HG02759 (cell line): ENCODE measurements around the gene ARRDC2.
"Not testable (repeated sequence)": the region's sequence is repeated elsewhere in the genome, so short reads cannot be mapped to it uniquely, and the experiment has no call there.

Experiments
- ATAC-seq: cut with Tn5 transposase; IDR thresholded peaks from one replicate; pipeline ENCODE4 v1.9.1; 2021; ENCODE audit warnings: mild to moderate bottlenecking, moderate library complexity; ENCODE audit not compliant: unreplicated experiment

ARRDC2 gene

DNA sequence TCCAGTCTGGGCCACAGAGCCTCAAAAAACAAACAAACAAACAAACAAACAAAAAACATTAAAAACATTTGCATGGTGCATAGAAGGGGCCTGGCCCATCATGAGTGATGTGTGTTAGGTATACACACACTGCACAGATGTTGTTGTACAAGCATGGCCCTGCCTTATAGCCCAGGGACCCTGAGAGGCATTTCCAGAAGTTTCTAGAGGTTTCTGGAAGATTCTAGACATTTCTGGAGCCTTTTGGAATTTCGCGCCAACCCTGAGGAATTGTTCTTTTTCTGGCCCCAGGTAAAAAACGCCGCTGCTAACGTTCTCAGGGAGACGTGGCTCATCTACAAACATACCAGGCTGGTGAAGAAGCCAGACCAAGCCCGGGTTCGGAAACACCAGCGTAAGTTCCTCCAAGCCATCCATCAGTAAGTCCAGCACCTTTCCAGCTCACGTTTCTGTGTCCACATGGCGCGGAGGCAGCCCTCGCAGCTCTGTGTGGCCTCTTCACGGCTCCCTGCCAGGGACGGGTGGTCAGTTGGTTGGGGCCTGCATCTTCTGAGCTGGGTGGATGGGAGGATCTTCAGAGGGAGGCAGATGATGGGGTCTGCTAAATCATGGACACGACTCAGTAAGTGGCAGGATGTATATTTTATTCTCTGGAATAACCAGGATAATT lies 18.4 kb upstream of the ARRDC2 start:
- ATAC-seq, result no peak

DNA sequence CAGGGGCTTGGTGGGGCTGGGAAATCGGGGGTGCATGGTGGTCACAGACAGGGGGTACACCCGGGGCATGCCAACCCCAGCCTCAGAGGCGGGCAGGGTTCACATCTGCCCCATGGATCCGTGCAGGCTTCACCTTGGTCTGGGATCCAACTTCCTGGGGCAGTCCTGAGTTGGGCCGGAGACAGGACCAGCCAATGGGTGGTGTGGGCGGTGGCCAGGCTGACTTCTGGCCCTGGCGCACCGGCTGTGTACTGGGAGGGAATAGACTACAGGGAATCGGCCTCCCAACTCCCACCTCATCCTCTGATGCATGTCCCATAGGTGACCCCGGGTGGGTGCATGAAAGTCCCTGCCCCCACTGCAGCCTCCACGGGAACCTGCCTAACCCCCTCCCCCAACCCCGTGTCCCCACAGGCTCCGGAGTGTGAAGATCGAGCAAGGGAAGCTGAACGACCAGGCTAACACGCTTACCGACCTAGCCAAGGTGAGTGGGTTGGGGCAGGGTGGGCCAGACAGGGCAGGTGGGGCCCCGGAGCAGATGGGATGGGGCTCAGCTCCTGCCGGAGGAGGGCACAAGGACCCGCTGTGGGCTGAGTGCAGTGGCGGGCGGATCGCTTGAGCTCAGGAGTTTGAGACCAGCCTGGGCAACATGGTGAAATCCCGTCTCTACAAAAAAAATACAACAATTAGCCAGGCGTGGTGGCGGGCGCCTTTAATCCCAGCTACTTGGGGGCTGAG lies 14.7 kb upstream of the ARRDC2 start:
- ATAC-seq, result no peak

DNA sequence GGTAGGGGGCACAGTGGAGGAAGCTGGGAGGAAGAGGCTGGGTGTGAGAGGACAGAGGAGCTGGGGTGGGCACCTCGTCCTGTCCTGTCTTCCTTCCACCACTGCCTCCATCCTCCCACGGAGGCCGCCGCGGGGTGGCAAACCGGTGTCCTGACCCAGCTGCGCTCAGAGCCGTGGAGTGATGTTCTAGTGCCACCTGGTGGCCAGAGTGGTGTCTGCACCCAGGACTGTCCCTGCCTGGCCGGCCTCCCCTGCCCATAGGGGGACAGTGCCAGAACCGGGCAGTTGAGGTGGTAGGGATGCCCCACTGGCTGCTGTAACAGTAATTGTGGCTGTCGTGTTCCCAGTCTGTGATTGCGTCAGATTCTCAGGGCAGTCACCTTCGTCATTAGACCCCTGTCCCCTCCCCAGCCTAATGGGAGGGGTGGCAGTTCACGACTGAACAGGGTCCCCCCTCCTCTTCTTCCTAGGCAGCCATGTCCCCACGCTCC lies 11.1 kb upstream of the ARRDC2 start:
- ATAC-seq, result peak; percentile 48

DNA sequence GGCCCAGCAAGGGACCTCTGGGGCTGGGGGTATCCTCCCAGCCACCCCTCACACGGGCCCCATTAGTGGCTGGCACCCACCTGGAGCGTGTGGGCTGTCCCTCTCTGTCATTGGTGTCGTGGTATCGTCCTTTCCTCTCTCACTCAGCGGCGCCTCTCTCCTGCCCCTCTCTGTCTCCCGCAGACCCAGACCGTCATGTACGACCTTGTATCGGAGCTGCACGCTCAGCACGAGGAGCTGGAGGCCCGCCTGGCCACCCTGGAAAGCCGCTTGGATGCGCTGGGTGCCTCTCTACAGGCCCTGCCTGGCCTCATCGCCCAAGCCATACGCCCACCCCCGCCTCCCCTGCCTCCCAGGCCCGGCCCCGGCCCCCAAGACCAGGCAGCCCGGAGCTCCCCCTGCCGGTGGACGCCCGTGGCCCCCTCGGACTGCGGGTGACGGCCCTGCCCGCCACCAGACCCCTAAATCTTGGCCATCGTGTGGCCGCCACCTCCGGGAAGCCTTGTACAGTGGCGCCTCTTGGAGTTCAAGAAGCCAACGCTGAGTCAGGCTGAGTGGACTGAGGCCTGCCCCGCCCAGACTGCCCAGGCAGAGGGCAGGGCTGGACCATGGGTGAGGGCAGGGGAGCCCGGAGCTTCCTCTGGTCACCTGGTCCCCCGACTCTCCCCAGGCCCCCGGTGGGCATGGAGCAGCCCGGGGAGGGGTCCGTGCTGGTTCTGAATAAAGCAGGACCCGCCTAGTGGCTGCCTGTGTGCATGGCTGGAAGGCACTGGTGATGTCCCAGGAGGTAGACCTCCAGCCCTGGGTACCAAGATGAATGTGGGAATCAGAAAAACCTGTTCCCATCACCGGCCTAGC lies 9.8 kb upstream of the ARRDC2 start:
- no peak for ATAC-seq

DNA sequence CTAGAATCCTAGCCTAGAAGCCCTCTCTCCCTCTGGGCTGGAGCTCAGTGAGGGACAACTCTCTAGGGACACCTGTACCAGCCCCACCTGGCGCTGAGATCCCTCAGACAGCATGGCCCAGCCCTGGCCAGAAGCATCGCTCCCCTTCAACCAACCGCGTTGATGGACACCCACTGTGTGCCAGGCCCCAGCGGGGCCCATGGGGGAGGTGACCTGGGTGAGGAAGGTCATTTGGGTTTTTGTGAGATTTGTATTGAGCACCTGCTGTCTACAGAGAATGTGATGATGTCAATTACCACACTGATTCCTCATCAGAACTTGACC lies 9.2 kb upstream of the ARRDC2 start:
- ATAC-seq, result no peak

DNA sequence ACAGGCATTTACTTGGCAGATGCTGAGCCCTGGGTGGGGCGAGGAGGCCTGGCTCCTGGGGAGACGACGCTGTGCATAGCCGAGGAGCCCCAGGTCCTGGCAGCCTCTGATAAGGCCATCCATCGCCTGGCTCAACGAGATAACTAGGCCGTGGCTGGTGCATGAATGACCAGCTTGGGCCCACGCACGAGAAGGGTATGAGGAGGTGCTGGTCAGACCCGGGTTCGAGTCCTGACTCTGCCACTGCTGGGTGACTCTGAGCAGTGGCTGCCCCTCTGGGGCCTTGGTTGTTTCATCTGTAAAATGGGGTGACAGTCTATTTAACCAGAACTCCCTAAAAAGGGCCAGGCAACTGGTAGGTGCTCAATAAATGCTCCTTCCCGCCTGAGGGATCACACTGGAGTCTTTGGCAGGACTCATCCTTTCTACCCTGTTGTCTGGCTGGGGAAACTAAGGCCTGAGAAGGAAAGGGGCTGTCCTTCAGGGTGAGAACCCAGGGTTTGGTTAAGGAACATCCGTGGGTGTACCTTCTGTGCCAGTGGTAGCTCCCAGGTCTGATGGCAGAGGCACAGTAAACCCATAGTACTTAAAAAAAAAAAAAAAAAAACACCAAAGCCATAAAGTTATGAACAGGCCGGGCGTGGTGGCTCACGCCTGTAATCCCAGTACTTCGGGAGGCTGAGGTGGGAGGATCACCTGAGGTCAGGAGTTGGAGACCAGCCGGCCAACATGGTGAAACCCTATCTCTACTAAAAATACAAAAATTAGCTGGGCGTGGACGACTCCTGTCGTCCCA lies 8.1 kb upstream of the ARRDC2 start:
- no peak for ATAC-seq

DNA sequence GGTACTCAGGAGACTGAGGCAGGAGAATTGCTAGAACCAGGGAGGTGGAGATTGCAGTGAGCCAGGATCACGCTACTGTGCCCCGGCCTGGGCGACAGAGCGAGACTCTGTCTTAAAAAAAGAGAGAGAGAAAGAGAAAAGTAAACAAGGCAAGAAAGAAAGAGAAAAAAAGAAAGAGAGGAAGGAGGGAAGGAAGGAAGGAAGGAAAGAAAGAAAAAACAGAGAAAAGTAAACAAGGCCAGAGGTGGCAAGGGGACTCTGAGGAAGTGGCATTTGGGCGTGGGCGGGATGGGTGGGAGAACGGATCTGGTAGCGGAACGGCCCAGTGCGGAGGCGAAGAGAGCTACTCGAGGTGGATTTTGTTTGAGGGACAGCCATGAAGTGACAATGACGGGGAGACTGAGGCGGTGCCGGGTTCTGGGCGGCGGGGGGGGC lies 7.5 kb upstream of the ARRDC2 start:
- no peak for ATAC-seq

DNA sequence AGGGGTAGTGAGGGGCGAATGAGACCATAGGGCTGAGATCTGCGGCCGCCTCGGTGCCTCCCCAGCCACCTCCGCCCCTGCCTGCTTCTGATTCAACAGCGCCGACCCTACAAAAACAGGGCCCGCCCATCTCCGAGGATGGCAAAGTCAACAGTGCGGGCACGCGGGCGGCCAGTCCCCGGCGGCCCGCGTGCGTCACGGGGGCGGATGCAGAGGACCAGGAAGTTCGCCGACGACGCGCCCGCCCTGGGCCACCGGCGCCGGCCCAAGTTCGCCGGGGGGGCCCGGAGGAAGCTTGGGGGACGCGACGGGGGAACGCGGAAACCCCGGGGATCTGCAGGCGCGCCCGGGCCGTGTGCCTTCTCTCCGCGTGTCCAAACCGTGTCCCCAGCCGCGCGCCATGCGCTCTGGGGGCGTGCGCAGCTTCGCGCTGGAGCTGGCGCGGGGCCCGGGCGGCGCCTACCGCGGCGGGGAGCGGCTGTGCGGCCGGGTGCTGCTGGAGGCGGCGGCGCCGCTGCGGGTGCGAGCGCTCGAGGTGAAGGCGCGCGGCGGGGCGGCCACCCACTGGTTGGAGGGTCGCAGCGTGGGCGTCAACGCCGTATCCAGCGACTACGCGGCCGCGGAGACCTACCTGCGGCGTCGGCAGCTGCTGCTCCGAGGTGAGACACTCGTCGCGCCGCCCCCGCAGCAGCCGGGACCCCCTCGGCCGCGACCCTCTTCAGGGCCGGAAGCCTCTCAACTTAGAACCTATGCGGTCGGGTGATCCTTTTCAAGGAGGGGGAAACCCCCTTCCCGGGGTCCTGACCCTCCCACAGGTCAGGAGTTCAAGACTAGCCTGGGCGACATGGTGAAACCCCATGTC lies 6.8 kb upstream of the ARRDC2 start:
- ATAC-seq, result peak; percentile 72

DNA sequence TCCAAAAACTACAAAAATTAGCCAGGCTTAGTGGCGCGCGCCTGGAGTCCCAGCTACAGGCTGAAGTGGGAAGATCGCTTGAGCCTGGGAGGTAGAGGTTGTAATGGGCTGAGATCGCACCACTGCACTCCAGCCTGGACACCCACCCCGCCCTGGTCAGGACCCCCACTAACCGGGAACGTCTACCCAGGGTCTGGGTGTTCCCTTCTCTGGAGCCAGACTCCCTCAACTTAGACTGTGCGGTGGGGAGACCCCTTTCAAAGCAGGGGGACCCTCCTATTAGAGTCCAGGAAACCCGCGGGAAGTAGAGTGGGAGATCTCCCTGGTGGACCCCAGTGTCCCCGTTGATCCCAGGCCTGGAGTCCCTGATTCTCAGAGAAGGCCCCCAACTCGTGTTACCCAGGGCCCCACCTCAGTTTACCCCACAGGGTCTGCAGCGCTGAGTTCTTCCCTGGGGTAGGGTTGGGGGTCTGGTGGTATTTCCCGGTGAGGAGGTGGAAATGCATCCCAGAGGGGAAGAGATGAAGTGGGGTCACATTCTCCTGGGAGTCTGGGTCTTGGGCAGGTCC lies 6.1 kb upstream of the ARRDC2 start:
- ATAC-seq, result no peak

DNA sequence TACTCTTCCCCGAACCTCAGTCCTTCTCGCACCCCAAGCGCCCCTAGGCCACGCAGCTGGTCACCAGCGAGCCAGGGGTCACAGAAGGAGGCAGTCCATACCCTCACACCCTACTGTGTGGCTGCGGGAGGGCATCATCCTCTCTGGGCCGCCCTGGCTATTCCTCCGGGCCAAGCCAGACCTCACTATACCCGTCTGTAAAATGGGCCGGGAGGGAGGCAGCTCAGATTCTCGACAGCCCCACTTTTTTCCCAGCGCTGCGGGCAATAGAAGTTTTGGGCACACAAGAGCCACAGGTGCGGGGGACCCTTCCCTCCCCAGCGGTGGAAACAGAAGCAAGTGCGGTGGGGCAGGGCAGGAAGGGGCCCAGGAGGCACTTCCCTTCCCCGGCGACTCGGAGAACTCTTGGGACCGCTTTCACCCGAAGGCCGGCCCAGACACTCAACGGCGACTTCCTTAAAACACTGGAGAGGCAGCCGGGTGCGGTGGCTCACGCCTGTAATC lies 5.6 kb upstream of the ARRDC2 start:
- ATAC-seq, result no peak

DNA sequence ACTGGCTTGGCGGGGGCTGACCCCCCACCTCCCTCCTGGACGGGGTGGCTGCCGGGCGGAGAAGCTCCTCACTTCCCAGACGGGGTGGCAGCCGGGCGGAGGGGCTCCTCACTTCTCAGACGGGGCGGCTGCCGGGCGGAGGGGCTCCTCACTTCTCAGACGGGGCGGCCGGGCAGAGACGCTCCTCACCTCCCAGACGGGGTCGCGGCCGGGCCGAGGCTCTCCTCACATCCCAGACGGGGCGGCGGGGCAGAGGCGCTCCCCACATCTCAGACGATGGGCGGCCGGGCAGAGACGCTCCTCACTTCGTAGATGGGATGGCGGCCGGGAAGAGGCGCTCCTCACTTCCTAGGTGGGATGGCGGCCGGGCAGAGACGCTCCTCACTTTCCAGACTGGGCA lies 2.2 kb upstream of the ARRDC2 start:
- ATAC-seq, result not testable (repeated sequence)

DNA sequence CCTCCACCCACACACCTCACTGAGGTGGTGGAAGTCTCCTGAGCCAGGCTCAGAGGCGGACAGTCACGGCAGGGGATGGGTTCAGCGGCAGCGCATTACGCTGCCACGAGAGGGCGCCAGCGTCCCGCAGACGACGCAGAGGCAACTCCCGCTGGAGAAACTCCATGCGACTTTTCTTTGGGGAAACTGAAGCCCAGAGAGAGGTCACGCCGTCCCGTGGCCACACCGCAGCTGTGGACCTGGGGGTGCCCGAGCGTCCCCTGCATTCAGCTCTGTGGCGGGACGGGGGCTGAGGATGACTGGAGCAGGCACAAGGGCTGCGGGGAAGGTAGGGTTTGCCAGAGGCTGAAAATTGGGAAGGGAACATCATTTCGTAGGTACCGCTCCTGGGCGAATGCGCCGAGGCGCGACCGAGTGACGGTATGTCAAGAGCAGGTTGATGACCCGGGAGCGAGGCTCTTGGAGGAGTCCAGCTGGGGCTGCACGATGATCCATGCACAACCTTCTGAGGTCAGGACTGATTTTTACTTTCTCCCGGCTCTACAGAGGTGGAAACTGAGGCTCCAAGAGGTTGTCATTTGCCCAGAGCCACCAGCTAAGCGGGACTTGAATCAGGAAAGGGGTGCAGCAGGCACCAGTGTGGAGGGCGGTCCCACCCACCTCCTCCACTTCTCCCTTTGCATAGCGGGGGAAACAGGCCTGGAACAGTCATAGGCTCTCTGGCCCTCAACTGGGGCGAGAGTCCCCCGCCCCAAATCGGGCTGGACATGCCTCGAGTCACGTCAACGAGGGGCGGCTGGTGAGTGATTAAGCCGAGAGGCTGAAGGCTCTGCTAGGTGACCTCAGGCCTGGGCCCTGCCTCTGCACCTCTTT lies 690 bp upstream of the ARRDC2 start:
- peak; percentile 53 for ATAC-seq

DNA sequence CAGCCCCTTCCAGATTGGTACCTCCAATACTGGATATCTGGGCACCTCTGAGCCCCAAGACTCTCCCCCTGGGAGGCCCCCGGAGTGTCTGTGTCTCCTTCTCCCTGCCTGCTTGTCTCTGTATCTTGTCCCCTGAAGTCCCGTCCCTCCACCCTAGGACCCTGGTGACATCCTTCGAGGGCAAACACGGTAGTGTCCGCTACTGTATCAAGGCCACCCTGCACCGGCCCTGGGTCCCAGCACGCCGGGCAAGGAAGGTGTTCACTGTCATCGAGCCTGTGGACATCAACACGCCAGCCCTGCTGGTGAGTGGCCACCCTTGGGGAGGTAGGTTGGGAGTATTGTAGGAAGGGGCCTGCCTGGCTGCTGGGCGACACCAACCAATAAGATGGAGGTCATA lies 844 bp downstream of the ARRDC2 start:
- ATAC-seq, result no peak

DNA sequence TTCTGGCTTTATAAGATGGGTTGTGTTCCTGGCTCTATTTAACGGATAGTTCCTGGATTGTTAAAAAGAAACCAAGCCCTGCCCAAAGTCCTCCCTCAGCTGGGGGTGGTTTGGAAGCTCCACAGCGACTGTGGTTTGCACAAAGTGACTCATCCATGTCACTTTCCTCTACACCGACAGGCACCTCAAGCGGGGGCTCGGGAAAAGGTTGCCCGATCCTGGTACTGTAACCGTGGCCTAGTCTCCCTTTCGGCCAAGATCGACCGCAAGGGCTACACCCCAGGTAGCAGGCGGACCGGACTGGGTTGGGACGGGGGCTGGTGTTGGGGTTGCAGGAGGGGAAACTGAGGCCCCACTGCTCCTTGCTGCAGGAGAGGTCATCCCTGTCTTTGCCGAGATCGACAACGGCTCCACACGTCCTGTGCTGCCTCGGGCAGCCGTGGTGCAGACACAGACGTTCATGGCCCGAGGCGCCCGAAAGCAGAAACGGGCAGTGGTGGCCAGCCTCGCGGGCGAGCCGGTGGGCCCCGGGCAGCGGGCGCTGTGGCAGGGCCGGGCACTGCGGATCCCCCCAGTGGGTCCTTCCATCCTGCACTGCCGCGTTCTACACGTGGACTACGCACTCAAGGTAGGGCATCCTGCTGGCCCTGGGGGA lies 1.6 kb downstream of the ARRDC2 start:
- no peak for ATAC-seq

DNA sequence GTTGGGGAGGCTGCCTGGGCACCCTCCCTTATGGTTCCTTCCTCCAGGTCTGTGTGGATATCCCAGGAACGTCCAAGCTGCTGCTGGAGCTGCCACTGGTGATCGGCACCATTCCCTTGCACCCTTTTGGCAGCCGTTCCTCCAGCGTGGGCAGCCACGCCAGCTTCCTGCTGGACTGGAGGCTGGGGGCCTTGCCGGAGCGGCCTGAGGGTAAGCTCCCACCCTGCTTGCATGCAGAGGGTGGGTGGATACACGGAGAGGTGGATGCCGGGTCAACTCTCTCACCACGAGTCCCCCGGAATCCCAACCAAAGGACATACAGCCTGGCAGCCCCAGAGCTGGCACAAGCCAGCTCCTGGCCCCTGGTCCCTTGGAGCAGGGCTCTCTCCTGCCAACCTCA lies 2.2 kb downstream of the ARRDC2 start:
- no peak for ATAC-seq

DNA sequence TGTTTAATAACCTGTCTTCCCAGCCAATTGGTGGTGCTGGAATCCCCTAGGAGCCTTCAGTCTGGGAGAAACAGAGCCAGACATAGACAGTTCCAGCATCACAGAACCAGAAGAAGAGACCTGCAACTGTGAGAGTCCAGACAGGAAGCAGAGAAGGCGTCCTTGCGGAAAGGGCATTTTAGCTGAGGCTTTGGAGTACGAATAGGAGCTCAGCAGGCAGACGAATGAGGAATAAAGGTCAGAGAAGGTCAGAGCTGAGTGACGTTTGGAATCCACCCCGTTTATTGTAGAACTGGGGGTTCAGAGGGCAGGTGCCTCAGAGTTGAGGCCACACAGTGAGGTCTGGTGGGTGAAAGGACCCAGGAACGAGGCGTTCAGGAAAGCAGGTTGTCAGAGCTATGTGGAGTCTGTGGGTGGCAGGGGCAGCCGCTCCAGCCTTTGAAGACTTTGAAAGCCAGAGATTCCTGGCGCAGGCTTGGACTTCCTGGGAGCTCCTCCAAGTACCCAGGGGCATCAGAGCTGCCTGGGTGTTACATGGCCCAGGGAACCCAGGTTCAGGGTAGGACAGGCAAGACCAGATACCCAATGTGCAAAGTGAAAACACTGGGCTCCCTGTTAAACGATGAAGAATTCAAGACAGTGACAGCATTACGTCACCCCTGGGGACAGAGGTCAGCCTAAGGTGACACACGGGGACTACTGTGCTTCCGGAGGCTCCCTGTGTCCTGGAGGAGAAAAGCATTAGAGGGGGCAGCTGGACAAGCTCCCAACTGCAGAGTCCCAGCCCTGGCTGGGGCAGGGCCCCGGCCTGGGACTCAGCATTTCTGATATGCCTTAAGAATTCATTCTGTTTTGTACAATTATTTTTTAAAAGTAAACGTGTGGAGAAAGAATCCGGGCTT lies 5.5 kb downstream of the ARRDC2 start:
- no peak for ATAC-seq

DNA sequence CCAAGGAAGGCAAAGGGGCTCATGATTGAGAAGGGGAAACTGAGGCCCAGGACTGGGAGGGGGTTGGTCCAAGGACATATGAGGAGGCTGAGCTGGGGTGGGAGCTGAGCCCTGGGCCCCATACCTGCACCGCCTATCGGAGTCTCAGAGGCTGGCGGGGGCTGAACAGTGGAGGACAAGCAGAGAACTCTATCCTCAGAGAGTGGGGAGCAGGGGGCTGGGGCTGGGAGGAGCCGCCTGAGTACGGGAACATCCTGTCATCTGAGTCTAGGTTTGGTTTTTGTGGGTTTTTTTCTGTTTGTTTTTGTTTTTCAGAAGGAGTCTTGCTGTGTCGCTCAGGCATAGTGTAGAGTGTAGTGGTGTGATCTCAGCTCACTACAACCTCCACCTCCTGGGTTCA lies 6.2 kb downstream of the ARRDC2 start:
- ATAC-seq, result no peak
